Cardiac muscle cell (in vitro differentiated cells and primary cell): ENCODE data around the gene SLC7A14. TPM values are rescaled to one million over a fixed set of nuclear protein-coding genes. Genes with fewer than 3 reads are reported as not detected.

Experiments used
- DNase-seq, 2 donors: peaks; one replicate each; pipeline versions ENCODE4 v3.0.0 to v3.0.0-alpha.2; 2010 to 2017; ENCODE audit warnings: low read depth in 1 of 2, low spot score in 1 of 2
- H3K27ac ChIP-seq: fragments of 200-600 bp; sonication (generic); 2 replicates; pipeline ENCODE4 v1.5.1; 2016
- H3K27me3 ChIP-seq: fragments of 200-600 bp; sonication (generic); 2 replicates; pipeline ENCODE4 v1.6.0; 2016; ENCODE audit warnings: control low read depth
- H3K36me3 ChIP-seq: fragments of 200-600 bp; sonication (generic); 2 replicates; pipeline ENCODE4 v1.5.1; 2016; ENCODE audit warnings: control low read depth
- H3K4me1 ChIP-seq: fragments of 200-600 bp; sonication (generic); 2 replicates; pipeline ENCODE4 v1.8.1; 2017; ENCODE audit warnings: low read depth, mild to moderate bottlenecking, mixed run types
- H3K4me3 ChIP-seq: fragments of 200-600 bp; sonication (generic); 2 replicates; pipeline ENCODE4 v1.5.1; 2016; ENCODE audit warnings: mild to moderate bottlenecking
- H3K9me3 ChIP-seq: fragments of 200-600 bp; sonication (generic); 2 replicates; pipeline ENCODE4 v1.5.1; 2017; ENCODE audit warnings: low read depth, mild to moderate bottlenecking, control low read depth
- CTCF ChIP-seq: IDR thresholded peaks from 2 replicates; pipeline ENCODE4 v1.5.1; 2012; ENCODE audit warnings: low read depth, mild to moderate bottlenecking, low read length
- polyA plus RNA-seq: library from polyadenylated mRNA; unstranded; fragments of >200 nt; fragmentation: Nextera tagmentation; extraction: Ambion mirVana; gene quantifications from 2 replicates; pipeline ENCODE4 v1.2.1, GENCODE V29; 2016
- total RNA-seq: library from RNA; depleted of rRNA; stranded (reverse); fragments of >200 nt; gene quantifications from 2 replicates; pipeline ENCODE4 v1.2.3, GENCODE V29; 2016

The SLC7A14 gene
- total and polyA plus RNA-seq, 2 experiments from 2014 or later, result not detected

- no peaks in the 10 kb centered on the region for H3K27me3 ChIP-seq
- H3K4me1 ChIP-seq, result no peaks in the 10 kb centered on the region
- no peaks in the 10 kb centered on the region for H3K36me3 ChIP-seq
- no peak for DNase-seq
- no peak overlapping the region for H3K4me3 ChIP-seq
- TF ChIP-seq CTCF, result no peak
- no peaks in the 10 kb centered on the region for H3K9me3 ChIP-seq
- H3K27ac ChIP-seq, result no peak overlapping the region
These were observed 64.9 kb downstream of the SLC7A14 start for GRCh38 chr3:170520996-170521395.

- no peak for DNase-seq
- TF ChIP-seq CTCF, result no peak
- H3K27ac ChIP-seq, result no peak overlapping the region
These were observed 68.5 kb downstream of the SLC7A14 start for GRCh38 chr3:170517242-170517945.

GRCh38 chr3:170513642-170514041 lies 72.2 kb downstream of the SLC7A14 start:
- H3K36me3 ChIP-seq, result no peaks in the 10 kb centered on the region
- no peak overlapping the region for H3K27ac ChIP-seq
- no peak for TF ChIP-seq CTCF
- no peaks in the 10 kb centered on the region for H3K27me3 ChIP-seq
- H3K9me3 ChIP-seq, result no peaks in the 10 kb centered on the region
- no peak for DNase-seq
- no peak overlapping the region for H3K4me3 ChIP-seq
- H3K4me1 ChIP-seq, result no peaks in the 10 kb centered on the region

More at GRCh38 chr3:170517242-170517945, 68.5 kb downstream of the SLC7A14 start:
- Histone ChIP-seq H3K36me3 (no peaks in the 10 kb centered on the region), H3K4me1 (no peaks in the 10 kb centered on the region), H3K9me3 (no peaks in the 10 kb centered on the region), H3K27me3 (no peaks in the 10 kb centered on the region), H3K4me3 (no peak overlapping the region)

- no peak for TF ChIP-seq CTCF
- Histone ChIP-seq H3K27me3 (no peaks in the 10 kb centered on the region), H3K4me1 (peaks cover 4% of the 10 kb centered on the region), H3K36me3 (no peaks in the 10 kb centered on the region), H3K4me3 (no peak overlapping the region), H3K9me3 (no peaks in the 10 kb centered on the region), H3K27ac (no peak overlapping the region)
- DNase-seq, result no peak
These were observed 74.5 kb downstream of the SLC7A14 start for GRCh38 chr3:170511371-170511770.

GRCh38 chr3:170508839-170509238 lies 77.0 kb downstream of the SLC7A14 start:
- H3K9me3 ChIP-seq, result no peaks in the 10 kb centered on the region
- TF ChIP-seq CTCF, result no peak
- H3K4me1 ChIP-seq, result peaks cover 6% of the 10 kb centered on the region
- no peak overlapping the region for H3K4me3 ChIP-seq
- no peak for DNase-seq
- no peaks in the 10 kb centered on the region for H3K27me3 ChIP-seq
- H3K27ac ChIP-seq, result no peak overlapping the region
- H3K36me3 ChIP-seq, result no peaks in the 10 kb centered on the region
